ENCODE measurements around the gene OR5D18. TPM values are rescaled to one million over a fixed set of nuclear protein-coding genes. Genes with fewer than 3 reads are reported as not detected.
"Not testable (repeated sequence)": the region's sequence is repeated elsewhere in the genome, so short reads cannot be mapped to it uniquely, and the experiment has no call there.

OR5D18 gene
- total and polyA plus RNA-seq, 4 experiments from 2014 or later: not detected

- no peaks in the 10 kb centered on the region for H3K9me3 ChIP-seq (ENCODE audit: control insufficient read depth in 1 of 2, low read length in 2 of 2)
- Mint-ChIP-seq H3K4me3 (no peak within 1 kb of the TSS), H3K36me3 (no peaks in the 10 kb centered on the region), H3K27ac (peak within 1 kb of the TSS in 1 of 7 donors; percentile 22), H3K4me1 (no peaks in the 10 kb centered on the region), H3K9me3 (peaks cover 2 to 26% (median 18%) of the 10 kb centered on the region in 8 donors), H3K27me3 (no peaks in the 10 kb centered on the region)
- no peak for DNase-seq
- ChIA-PET POLR2A (ENCODE audit: partially characterized antibody) (no interaction called here), CTCF (ENCODE audit: partially characterized antibody) (no interaction called here)
- intact Hi-C loops (cut with micrococcal nuclease): no loop called here
- no peak within 1 kb of the TSS for H3K4me3 ChIP-seq (ENCODE audit: low read length in 2 of 2)
- no peak within 1 kb of the TSS for H3K27ac ChIP-seq (ENCODE audit: low read depth, low read length)
- H3K36me3 ChIP-seq (ENCODE audit: insufficient read depth, low read length): no peaks in the 10 kb centered on the region
- H3K4me1 ChIP-seq (ENCODE audit: insufficient read depth, low read length): no peaks in the 10 kb centered on the region
- no peaks in the 10 kb centered on the region for H3K27me3 ChIP-seq (ENCODE audit: insufficient read depth, low read length)
These were observed 19.0 kb downstream of the OR5D18 start, which contains the start of gene OR5D16 for GRCh38 chr11:55838452-55838851. Gene OR5D16, plus strand, starts transcription at chr11:55838752. Its CDS starts 0 bp downstream, at chr11:55838752.

DNA sequence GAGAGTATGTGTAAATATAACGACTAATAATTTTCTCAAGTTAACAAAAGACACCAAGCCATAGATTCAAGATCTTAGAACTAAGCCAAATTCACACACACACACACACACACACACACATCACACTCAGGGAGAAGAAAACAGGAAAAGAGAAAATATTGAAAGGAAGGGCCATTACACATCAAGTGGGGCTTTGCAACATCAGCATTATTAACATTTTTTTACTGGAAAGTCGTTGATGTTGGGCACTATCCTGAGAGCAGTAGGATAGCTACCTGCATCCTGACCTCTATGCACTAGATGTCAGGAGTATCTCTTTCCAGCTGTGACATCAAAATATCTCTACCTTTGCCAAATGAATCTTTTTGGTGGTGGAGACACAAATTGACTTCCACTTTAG is 28.0 kb downstream of the OR5D18 start:
- H3K4me1 ChIP-seq (ENCODE audit: insufficient read depth, low read length): no peaks in the 10 kb centered on the region
- CTCF ChIA-PET (ENCODE audit: partially characterized antibody): no interaction called here
- no peaks in the 10 kb centered on the region for H3K27me3 ChIP-seq (ENCODE audit: insufficient read depth, low read length)
- no peak overlapping the region for H3K27ac Mint-ChIP-seq
- no peaks in the 10 kb centered on the region for H3K27me3 Mint-ChIP-seq
- intact Hi-C loops (cut with micrococcal nuclease): no loop called here
- peaks cover 0 to 21% (median 11%) of the 10 kb centered on the region in 8 donors for H3K9me3 Mint-ChIP-seq
- H3K36me3 ChIP-seq (ENCODE audit: insufficient read depth, low read length): no peaks in the 10 kb centered on the region
- POLR2A ChIA-PET (ENCODE audit: partially characterized antibody): no interaction called here
- no peak overlapping the region for H3K4me3 Mint-ChIP-seq
- H3K36me3 Mint-ChIP-seq: no peaks in the 10 kb centered on the region
- H3K4me1 Mint-ChIP-seq: no peaks in the 10 kb centered on the region
- H3K4me3 ChIP-seq (ENCODE audit: low read length in 2 of 2): no peak overlapping the region
- H3K27ac ChIP-seq (ENCODE audit: low read depth, low read length): no peak overlapping the region
- DNase-seq: no peak
- H3K9me3 ChIP-seq (ENCODE audit: control insufficient read depth in 1 of 2, low read length in 2 of 2): no peaks in the 10 kb centered on the region

DNA sequence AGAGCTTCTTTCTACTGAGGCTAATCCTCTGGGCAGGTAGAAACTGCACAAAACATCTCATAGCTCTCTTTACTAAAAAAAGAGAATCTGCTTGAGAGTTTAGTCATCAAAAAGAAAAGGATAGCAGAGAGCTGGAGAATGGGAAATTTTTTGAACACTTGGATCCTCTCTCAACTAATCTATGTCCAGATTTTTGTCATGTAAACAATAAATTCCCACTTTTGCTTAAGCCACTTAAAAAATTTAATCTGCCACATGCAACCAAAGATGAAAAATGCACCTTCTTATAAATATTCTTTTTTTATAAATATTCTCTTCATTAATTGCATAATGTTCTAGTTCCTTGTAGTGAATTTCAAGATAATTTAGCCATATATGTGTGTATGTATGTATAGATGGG is 29.6 kb downstream of the OR5D18 start:
- Mint-ChIP-seq H3K4me1 (no peaks in the 10 kb centered on the region), H3K27me3 (no peaks in the 10 kb centered on the region), H3K36me3 (no peaks in the 10 kb centered on the region), H3K4me3 (no peak overlapping the region), H3K9me3 (peaks cover 2 to 26% (median 11%) of the 10 kb centered on the region in 8 donors), H3K27ac (no peak overlapping the region)
- no peak overlapping the region for H3K27ac ChIP-seq (ENCODE audit: low read depth, low read length)
- DNase-seq: no peak
- POLR2A ChIA-PET (ENCODE audit: partially characterized antibody): no interaction called here
- CTCF ChIA-PET (ENCODE audit: partially characterized antibody): no interaction called here
- no peaks in the 10 kb centered on the region for H3K4me1 ChIP-seq (ENCODE audit: insufficient read depth, low read length)
- H3K9me3 ChIP-seq (ENCODE audit: control insufficient read depth in 1 of 2, low read length in 2 of 2): no peaks in the 10 kb centered on the region
- intact Hi-C loops (cut with micrococcal nuclease): no loop called here
- H3K27me3 ChIP-seq (ENCODE audit: insufficient read depth, low read length): no peaks in the 10 kb centered on the region
- no peaks in the 10 kb centered on the region for H3K36me3 ChIP-seq (ENCODE audit: insufficient read depth, low read length)
- no peak overlapping the region for H3K4me3 ChIP-seq (ENCODE audit: low read length in 2 of 2)

- no peak overlapping the region for H3K4me3 ChIP-seq (ENCODE audit: low read length in 2 of 2)
- POLR2A ChIA-PET (ENCODE audit: partially characterized antibody): no interaction called here
These were observed 32.7 kb downstream of the OR5D18 start for GRCh38 chr11:55852141-55852540.

GRCh38 chr11:55854704-55855103 is 35.3 kb downstream of the OR5D18 start:
- Mint-ChIP-seq H3K4me3 (no peak overlapping the region), H3K9me3 (peaks cover 2 to 22% (median 11%) of the 10 kb centered on the region in 8 donors), H3K27ac (no peak overlapping the region), H3K4me1 (no peaks in the 10 kb centered on the region), H3K27me3 (no peaks in the 10 kb centered on the region), H3K36me3 (no peaks in the 10 kb centered on the region)
- no peak for DNase-seq
- Histone ChIP-seq H3K9me3 (ENCODE audit: control insufficient read depth in 1 of 2, low read length in 2 of 2) (no peaks in the 10 kb centered on the region), H3K4me3 (ENCODE audit: low read length in 2 of 2) (no peak overlapping the region), H3K36me3 (ENCODE audit: insufficient read depth, low read length) (no peaks in the 10 kb centered on the region), H3K4me1 (ENCODE audit: insufficient read depth, low read length) (no peaks in the 10 kb centered on the region), H3K27ac (ENCODE audit: low read depth, low read length) (no peak overlapping the region), H3K27me3 (ENCODE audit: insufficient read depth, low read length) (no peaks in the 10 kb centered on the region)
- ChIA-PET POLR2A (ENCODE audit: partially characterized antibody) (no interaction called here), CTCF (ENCODE audit: partially characterized antibody) (no interaction called here)
- intact Hi-C loops (cut with micrococcal nuclease): no loop called here

More at GRCh38 chr11:55852141-55852540, 32.7 kb downstream of the OR5D18 start:
- no peak overlapping the region for H3K27ac ChIP-seq (ENCODE audit: low read depth, low read length)
- Mint-ChIP-seq H3K9me3 (peaks cover 1 to 20% (median 8%) of the 10 kb centered on the region in 8 donors), H3K4me3 (no peak overlapping the region), H3K27ac (no peak overlapping the region), H3K36me3 (no peaks in the 10 kb centered on the region), H3K4me1 (no peaks in the 10 kb centered on the region), H3K27me3 (no peaks in the 10 kb centered on the region)
- intact Hi-C loops (cut with micrococcal nuclease): no loop called here
- no peaks in the 10 kb centered on the region for H3K9me3 ChIP-seq (ENCODE audit: control insufficient read depth in 1 of 2, low read length in 2 of 2)
- no peak for DNase-seq
- no peaks in the 10 kb centered on the region for H3K27me3 ChIP-seq (ENCODE audit: insufficient read depth, low read length)
- CTCF ChIA-PET (ENCODE audit: partially characterized antibody): no interaction called here
- H3K4me1 ChIP-seq (ENCODE audit: insufficient read depth, low read length): no peaks in the 10 kb centered on the region
- H3K36me3 ChIP-seq (ENCODE audit: insufficient read depth, low read length): no peaks in the 10 kb centered on the region

DNA sequence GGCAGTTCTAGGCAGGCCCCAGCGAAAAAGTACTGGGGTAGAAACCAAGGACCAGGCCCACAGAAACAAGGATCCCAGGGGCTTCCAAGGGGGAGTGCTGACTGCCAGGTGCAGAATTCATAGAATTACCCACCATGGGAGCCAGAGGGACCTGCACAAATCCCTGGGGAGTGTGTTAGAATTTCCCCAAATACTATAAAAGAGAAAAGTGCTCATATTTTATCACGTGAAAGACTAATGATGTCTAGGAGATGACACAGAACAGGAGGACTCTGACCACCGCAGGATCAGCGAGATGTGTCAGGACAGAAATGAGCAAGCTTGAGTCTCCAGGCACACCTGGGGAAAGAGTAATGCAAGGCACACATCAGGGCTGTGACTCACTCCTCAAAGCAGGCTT is 47.9 kb downstream of the OR5D18 start:
- H3K4me1 Mint-ChIP-seq; H3K36me3 Mint-ChIP-seq; H3K4me3 Mint-ChIP-seq; H3K27ac ChIP-seq (ENCODE audit: low read depth, low read length); H3K9me3 ChIP-seq (ENCODE audit: control insufficient read depth in 1 of 2, low read length in 2 of 2); H3K27me3 ChIP-seq (ENCODE audit: insufficient read depth, low read length); H3K36me3 ChIP-seq (ENCODE audit: insufficient read depth, low read length); DNase-seq; CTCF ChIA-PET (ENCODE audit: partially characterized antibody); POLR2A ChIA-PET (ENCODE audit: partially characterized antibody); H3K4me1 ChIP-seq (ENCODE audit: insufficient read depth, low read length); H3K27me3 Mint-ChIP-seq; intact Hi-C loops (cut with micrococcal nuclease); H3K4me3 ChIP-seq (ENCODE audit: low read length in 2 of 2); H3K27ac Mint-ChIP-seq: not testable (repeated sequence)
- H3K9me3 Mint-ChIP-seq: peaks cover 0 to 46% (median 14%) of the 10 kb centered on the region in 8 donors

Other genes with a start within 250 kb of the OR5D18 start
- not detected for gene OR4C16, start 247.5 kb upstream of the OR5D18 start, total RNA-seq
- gene OR4C16, start 247.5 kb upstream of the OR5D18 start, polyA plus RNA-seq: not detected
- gene OR4C11, start 212.0 kb upstream of the OR5D18 start, total RNA-seq: not detected
- not detected for gene OR4C11, start 212.0 kb upstream of the OR5D18 start, polyA plus RNA-seq
- not detected for gene OR4P4, start 184.5 kb upstream of the OR5D18 start, total RNA-seq
- not detected for gene OR4P4, start 184.5 kb upstream of the OR5D18 start, polyA plus RNA-seq
- gene OR4S2, start 171.3 kb upstream of the OR5D18 start, total RNA-seq: not detected
- gene OR4S2, start 171.3 kb upstream of the OR5D18 start, polyA plus RNA-seq: not detected
- gene OR4C6, start 157.4 kb upstream of the OR5D18 start, total RNA-seq: not detected
- not detected for gene OR4C6, start 157.4 kb upstream of the OR5D18 start, polyA plus RNA-seq
- not detected for gene OR5D13, start 46.2 kb upstream of the OR5D18 start, total RNA-seq
- not detected for gene OR5D13, start 46.2 kb upstream of the OR5D18 start, polyA plus RNA-seq
- gene OR5D14, start 24.1 kb upstream of the OR5D18 start, total RNA-seq: not detected
- not detected for gene OR5D14, start 24.1 kb upstream of the OR5D18 start, polyA plus RNA-seq
- gene OR5L1, start 8.3 kb upstream of the OR5D18 start, total RNA-seq: not detected
- gene OR5L1, start 8.3 kb upstream of the OR5D18 start, polyA plus RNA-seq: not detected
- not detected for gene OR5L2, start 7.6 kb downstream of the OR5D18 start, total RNA-seq
- gene OR5L2, start 7.6 kb downstream of the OR5D18 start, polyA plus RNA-seq: not detected
- gene OR5D16, start 19.1 kb downstream of the OR5D18 start, total RNA-seq: not detected
- gene OR5D16, start 19.1 kb downstream of the OR5D18 start, polyA plus RNA-seq: not detected
- gene TRIM51, start 63.7 kb downstream of the OR5D18 start, total RNA-seq: not detected
- not detected for gene TRIM51, start 63.7 kb downstream of the OR5D18 start, polyA plus RNA-seq
- gene OR5W2, start 95.0 kb downstream of the OR5D18 start, total RNA-seq: not detected
- not detected for gene OR5W2, start 95.0 kb downstream of the OR5D18 start, polyA plus RNA-seq
- not detected for gene OR5I1, start 116.8 kb downstream of the OR5D18 start, total RNA-seq
- not detected for gene OR5I1, start 116.8 kb downstream of the OR5D18 start, polyA plus RNA-seq
- gene OR10AG1, start 150.3 kb downstream of the OR5D18 start, total RNA-seq: not detected
- not detected for gene OR10AG1, start 150.3 kb downstream of the OR5D18 start, polyA plus RNA-seq
- not detected for gene OR5F1, start 175.0 kb downstream of the OR5D18 start, total RNA-seq
- not detected for gene OR5F1, start 175.0 kb downstream of the OR5D18 start, polyA plus RNA-seq
- not detected for gene OR5AS1, start 208.0 kb downstream of the OR5D18 start, total RNA-seq
- not detected for gene OR5AS1, start 208.0 kb downstream of the OR5D18 start, polyA plus RNA-seq

All from CD4-positive, alpha-beta memory T cell (primary cell).